Lung (tissue), 12 donors: ENCODE measurements around the gene TP73. TPM values are rescaled to one million over a fixed set of nuclear protein-coding genes. Genes with fewer than 3 reads are reported as not detected.

ENCODE experiments used
- ATAC-seq: fragments of 200-7000 bp; cut with Tn5 transposase; one replicate; pipeline ENCODE4 v1.9.1; 2020; ENCODE audit warnings: moderate number of reproducible peaks; ENCODE audit not compliant: insufficient read depth, low FRiP score
- DNase-seq, 3 donors: peaks; one replicate each; pipeline ENCODE4 v3.0.0-alpha.2; 2013 to 2017
- H3K27ac ChIP-seq, 2 donors: one replicate each; pipeline ENCODE4 v1.5.1; 2013; ENCODE audit warnings: mild to moderate bottlenecking in 2 of 2, moderate library complexity in 2 of 2, control low read depth in 1 of 2, inconsistent platforms in 1 of 2, low read depth in 1 of 2, low read length in 1 of 2
- H3K27me3 ChIP-seq, 3 donors: one replicate each; pipeline ENCODE4 v1.5.1; 2013; ENCODE audit warnings: low read length in 2 of 3; ENCODE audit not compliant: control insufficient read depth in 3 of 3, insufficient read depth in 3 of 3
- H3K36me3 ChIP-seq, 4 donors: one replicate each; pipeline ENCODE4 v1.5.1; 2013; ENCODE audit warnings: low read length in 4 of 4, mild to moderate bottlenecking in 1 of 4, moderate library complexity in 1 of 4; ENCODE audit not compliant: control insufficient read depth in 4 of 4, insufficient read depth in 4 of 4
- H3K4me1 ChIP-seq, 5 donors: one replicate each; pipeline ENCODE4 v1.5.1; 2013; ENCODE audit warnings: low read length in 5 of 5, mild to moderate bottlenecking in 2 of 5, moderate library complexity in 1 of 5; ENCODE audit not compliant: control insufficient read depth in 5 of 5, insufficient read depth in 5 of 5
- H3K4me3 ChIP-seq: one replicate; pipeline ENCODE4 v1.5.1; 2013; ENCODE audit warnings: mild to moderate bottlenecking, control low read depth, moderate library complexity
- H3K9ac ChIP-seq, 2 donors: one replicate each; pipeline ENCODE4 v1.5.1; 2013; ENCODE audit warnings: low read length in 2 of 2, control low read depth in 1 of 2; ENCODE audit not compliant: insufficient read depth in 1 of 2
- H3K9me3 ChIP-seq, 4 donors: one replicate each; pipeline ENCODE4 v1.5.1; 2013; ENCODE audit warnings: low read length in 3 of 4, mild to moderate bottlenecking in 1 of 4, moderate library complexity in 1 of 4; ENCODE audit not compliant: control insufficient read depth in 4 of 4, insufficient read depth in 3 of 4
- CTCF ChIP-seq: IDR thresholded peaks from 2 replicates; pipeline ENCODE4 v1.5.1; 2012; ENCODE audit warnings: mild to moderate bottlenecking; ENCODE audit errors: control extremely low read depth, extremely low read depth
- WGBS, 2 donors: extraction: QIAGEN DNeasy Blood & Tissue Kit; methylation state at CpG; one replicate each; pipeline ENCODE4 v1.1.7; 2013; 5-methylcytosine and 5-hydroxymethylcytosine counted together
- polyA plus RNA-seq, 2 donors: library from polyadenylated mRNA; stranded (reverse); fragments of 200-250 nt; gene quantifications; one replicate each; pipeline ENCODE4 v1.2.1, GENCODE V29; 2013
- total RNA-seq, 2 donors: library from RNA; depleted of rRNA in 1 of 2; stranded (reverse); fragments of >200 nt in 1 of 2; gene quantifications; one replicate each; pipeline ENCODE4 v1.2.1, GENCODE V29; 2014 to 2021
- donor health status: control.
- donor health status: control.
- donor health status: Bipolar disorder and iron deficiency.
- donor health status: healthy.
- donor health status: DM: yes; HTN: yes; CAD: no.

TP73 gene
- total and polyA plus RNA-seq, 4 donors, result 1.7 to 12.3 (median 2.2) TPM

GRCh38 chr1:3767328-3767925 is 115.1 kb downstream of the TP73 start:
- no peak for TF ChIP-seq CTCF
- Histone ChIP-seq H3K27ac (no peak overlapping the region), H3K27me3 (no peaks in the 10 kb centered on the region), H3K36me3 (no peaks in the 10 kb centered on the region), H3K9me3 (no peaks in the 10 kb centered on the region), H3K4me3 (no peak overlapping the region), H3K4me1 (peaks cover 0 to 14% (median 3%) of the 10 kb centered on the region in 5 donors), H3K9ac (no peak overlapping the region)
- WGBS, 2 donors, result 89 to 92% methylated on average over 17 of the region's 17 CpGs
- ATAC-seq (no peak), DNase-seq (no peak)

- Histone ChIP-seq H3K27ac (no peak overlapping the region), H3K36me3 (no peaks in the 10 kb centered on the region), H3K4me3 (no peak overlapping the region), H3K9ac (no peak overlapping the region), H3K9me3 (no peaks in the 10 kb centered on the region), H3K27me3 (no peaks in the 10 kb centered on the region), H3K4me1 (peaks cover 0 to 18% (median 3%) of the 10 kb centered on the region in 5 donors)
- no peak for TF ChIP-seq CTCF
- ATAC-seq (no peak), DNase-seq (no peak)
- WGBS, 2 donors, result 76 to 81% methylated on average over 22 of the region's 22 CpGs
These were observed 116.6 kb downstream of the TP73 start for GRCh38 chr1:3768811-3769390.

GRCh38 chr1:3770047-3770765 is 117.9 kb downstream of the TP73 start:
- no peak for TF ChIP-seq CTCF
- ATAC-seq (no peak), DNase-seq (no peak)
- Histone ChIP-seq H3K27me3 (no peaks in the 10 kb centered on the region), H3K27ac (no peak overlapping the region), H3K4me1 (peaks cover 0 to 21% (median 3%) of the 10 kb centered on the region in 5 donors), H3K36me3 (no peaks in the 10 kb centered on the region), H3K4me3 (no peak overlapping the region), H3K9ac (no peak overlapping the region), H3K9me3 (no peaks in the 10 kb centered on the region)
- 88 to 89% methylated on average over 16 of the region's 16 CpGs for WGBS, 2 donors
